Uterine smooth muscle cell (primary cell): Measurements from ENCODE around the gene KDM2A. TPM values are rescaled to one million over a fixed set of nuclear protein-coding genes. Genes with fewer than 3 reads are reported as not detected.

Experiments
- total RNA-seq: library from RNA; depleted of rRNA; stranded (reverse); fragments of >200 nt; gene quantifications from 2 replicates; pipeline ENCODE4 v1.2.3, GENCODE V29; 2014

Gene KDM2A
- total RNA-seq: 40.0 and 49.5 TPM in 2 replicates

DNA sequence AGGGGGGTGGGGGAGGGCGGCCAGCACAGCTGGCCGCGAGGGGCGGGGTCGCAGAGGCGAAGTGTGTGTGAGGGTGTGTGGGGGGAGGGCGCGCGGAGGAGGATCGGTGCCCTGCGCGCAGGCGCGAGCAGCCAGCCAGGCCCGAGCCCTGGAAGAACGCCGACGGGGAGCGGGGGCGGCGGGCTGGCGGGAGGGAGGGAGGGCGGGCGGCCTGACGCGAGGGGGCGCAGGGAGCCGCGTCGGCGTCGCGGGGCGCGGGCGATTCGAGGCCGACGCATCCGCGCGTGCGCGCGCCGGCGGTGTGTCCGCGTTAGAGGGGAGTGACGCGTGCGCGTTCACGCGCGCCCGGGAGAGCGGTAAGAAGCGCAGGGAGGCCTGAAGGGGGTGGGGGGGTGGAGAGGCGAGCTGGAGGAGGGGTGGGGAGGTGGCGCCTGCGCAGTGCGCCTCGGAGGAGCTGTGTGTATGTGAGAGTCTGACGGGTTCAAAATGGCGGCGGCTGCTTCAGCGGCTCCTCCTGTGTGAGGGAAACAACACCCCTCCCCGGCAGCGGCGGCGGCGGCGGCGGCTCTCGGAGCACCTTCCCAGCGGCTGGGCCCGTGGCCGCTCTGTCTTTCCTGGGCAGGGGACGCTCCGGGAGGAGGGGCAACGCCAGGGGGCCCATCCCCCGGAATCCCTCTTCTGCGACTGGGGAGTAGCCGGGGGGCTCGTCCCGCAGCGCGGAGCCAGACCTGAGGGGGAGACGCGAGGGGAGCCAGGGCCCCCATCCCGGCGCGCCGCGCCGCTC, at the start of gene KDM2A:
Gene KDM2A, plus strand, starts transcription at position 463 of the 784 bp plus-strand sequence. CDS start 2,054 bp downstream, outside the sequence.

DNA sequence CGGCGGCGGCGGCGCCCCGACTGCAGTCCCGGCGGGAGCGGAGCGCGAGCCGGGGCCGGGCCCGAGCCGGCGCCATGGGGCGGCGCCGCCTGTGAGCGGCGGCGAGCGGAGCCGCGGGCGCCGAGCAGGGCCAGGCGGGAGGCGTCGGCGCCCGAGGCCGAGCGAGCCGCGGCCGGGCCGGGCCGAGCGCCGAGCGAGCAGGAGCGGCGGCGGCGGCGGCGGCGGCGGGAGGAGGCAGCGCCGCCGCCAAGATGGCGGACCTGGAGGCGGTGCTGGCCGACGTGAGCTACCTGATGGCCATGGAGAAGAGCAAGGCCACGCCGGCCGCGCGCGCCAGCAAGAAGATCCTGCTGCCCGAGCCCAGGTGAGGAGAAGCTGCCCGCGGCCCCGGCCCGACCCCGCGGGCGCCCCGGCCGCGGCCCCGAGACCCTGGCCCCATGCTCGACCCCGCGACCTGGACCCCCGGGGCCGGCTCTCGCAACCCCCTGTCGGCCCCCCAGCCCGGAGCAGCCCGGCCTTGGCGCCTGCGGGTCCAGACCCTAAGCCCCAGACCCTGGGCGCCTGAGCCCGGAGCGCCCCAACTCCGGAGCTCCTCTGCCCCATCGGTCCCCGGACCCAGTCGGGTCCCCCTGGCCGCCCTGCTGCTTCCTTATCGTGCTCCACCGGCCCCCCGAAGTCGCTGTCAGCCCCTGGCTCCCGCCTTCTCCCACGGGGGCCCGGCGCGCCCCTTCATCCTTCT, 147.6 kb downstream of the KDM2A start, which contains the start of gene GRK2:
Gene GRK2, plus strand, starts transcription at position 25 of the 739 bp plus-strand sequence. Its CDS starts 227 bp downstream, at position 252.

GRCh38 chr11:67289226-67289650, 170.2 kb downstream of the KDM2A start, which contains the start of gene ANKRD13D:
Gene ANKRD13D, plus strand, starts transcription at chr11:67289303. Its CDS starts 158 bp downstream, at chr11:67289461.

GRCh38 chr11:67303132-67303834, 184.2 kb downstream of the KDM2A start, which contains the start of gene SSH3:
Gene SSH3, plus strand, starts transcription at chr11:67303530. Its CDS starts 96 bp downstream, at chr11:67303626.

Other genes starting within 250 kb of the KDM2A start
- gene PC, start 160.9 kb upstream of the KDM2A start, total RNA-seq: 17.7 and 27.1 TPM in 2 replicates
- gene C11orf86, start 144.0 kb upstream of the KDM2A start, total RNA-seq: not detected in 2 replicates
- under 0.01 and 0.12 TPM in 2 replicates for gene SYT12, start 96.1 kb upstream of the KDM2A start, total RNA-seq
- 4.6 and 14.7 TPM in 2 replicates for gene RHOD, start 62.4 kb upstream of the KDM2A start, total RNA-seq
- 34.7 and 37.3 TPM in 2 replicates for gene GRK2, start 147.2 kb downstream of the KDM2A start, total RNA-seq
- gene ANKRD13D, start 170.0 kb downstream of the KDM2A start, total RNA-seq: 30.0 and 34.2 TPM in 2 replicates
- gene SSH3, start 184.3 kb downstream of the KDM2A start, total RNA-seq: 14.3 and 15.6 TPM in 2 replicates
- 31.8 and 50.0 TPM in 2 replicates for gene POLD4, start 234.3 kb downstream of the KDM2A start, total RNA-seq